Ascending aorta (tissue), 2 donors: ENCODE data around the gene SURF1. TPM values are rescaled to one million over a fixed set of nuclear protein-coding genes. Genes with fewer than 3 reads are reported as not detected.

Experiments used
- DNase-seq, 2 donors: peaks; one replicate each; pipeline ENCODE4 v3.0.0-alpha.2; 2019; ENCODE audit warnings: low spot score in 2 of 2
- H3K27ac ChIP-seq, 2 donors: fragments of 200-600 bp; sonication (generic); one replicate each; pipeline ENCODE4 v1.5.1; 2016 to 2017; ENCODE audit warnings: mild to moderate bottlenecking in 1 of 2
- H3K27me3 ChIP-seq: fragments of 200-600 bp; sonication (generic); one replicate; pipeline ENCODE4 v1.5.1; 2017
- H3K36me3 ChIP-seq, 2 donors: fragments of 200-600 bp; sonication (generic); one replicate each; pipeline ENCODE4 v1.5.1; 2016
- H3K4me1 ChIP-seq, 2 donors: fragments of 200-600 bp; sonication (generic); one replicate each; pipeline ENCODE4 v1.5.1; 2016 to 2017; ENCODE audit warnings: mild to moderate bottlenecking in 1 of 2
- H3K4me3 ChIP-seq, 2 donors: fragments of 200-600 bp; sonication (generic); one replicate each; pipeline ENCODE4 v1.5.1; 2016 to 2017; ENCODE audit warnings: mild to moderate bottlenecking in 1 of 2
- H3K9me3 ChIP-seq, 2 donors: fragments of 200-600 bp; sonication (generic); one replicate each; pipeline ENCODE4 v1.5.1; 2016
- intact Hi-C: fragments of 100-400 bp; cut with DNase I; formaldehyde crosslinking; loops from one replicate; pipeline ENCODE4 v1.15.1; 2023
- total RNA-seq: library from RNA; depleted of rRNA; stranded (reverse); fragments of >200 nt; gene quantifications from one replicate; pipeline ENCODE4 v1.1.0, GENCODE V29; 2016
- TF ChIP-seq, protein P1 (sequence below), 3 experiments: fragments of 200-600 bp in 2 of 3; fragments of 450-650 bp in 1 of 3; sonication (generic) in 2 of 3; IDR thresholded peaks; one replicate each; pipeline ENCODE4 v1.5.1; 2016 to 2019; ENCODE audit warnings: antibody characterized with exemption in 3 of 3, mild to moderate bottlenecking in 1 of 3, moderate library complexity in 1 of 3

The SURF1 gene
- total RNA-seq, 1 donor from 2014 or later: 19.9 TPM

DNA sequence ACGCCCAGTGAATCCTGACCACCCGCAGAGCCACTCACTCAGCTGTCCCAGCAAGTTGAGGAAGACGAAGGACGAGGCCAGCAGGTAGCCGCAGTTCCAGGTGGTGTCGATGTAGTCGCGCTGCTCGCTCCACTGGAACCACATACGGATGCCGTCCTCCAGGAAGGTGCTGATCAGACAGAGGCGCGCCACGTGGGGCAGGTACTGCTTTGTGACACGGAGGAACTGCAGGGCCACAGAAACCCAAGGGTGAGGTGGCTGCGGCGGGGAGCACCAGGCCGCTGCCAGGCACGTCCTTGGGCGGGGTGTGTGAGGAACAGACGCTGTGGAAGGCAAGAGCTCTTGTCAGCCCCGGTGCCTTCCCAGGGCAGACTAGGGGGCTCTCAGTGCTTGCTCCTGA is 10.9 kb upstream of the SURF1 start:
- Histone ChIP-seq H3K27ac (no peak overlapping the region), H3K27me3 (no peaks in the 10 kb centered on the region), H3K36me3 (peaks cover 50 to 68% of the 10 kb centered on the region in 2 donors), H3K9me3 (no peaks in the 10 kb centered on the region), H3K4me1 (peaks cover 0 to 27% of the 10 kb centered on the region in 2 donors), H3K4me3 (no peak overlapping the region)
- intact Hi-C loops: no loop called here
- TF ChIP-seq, protein P1, sequence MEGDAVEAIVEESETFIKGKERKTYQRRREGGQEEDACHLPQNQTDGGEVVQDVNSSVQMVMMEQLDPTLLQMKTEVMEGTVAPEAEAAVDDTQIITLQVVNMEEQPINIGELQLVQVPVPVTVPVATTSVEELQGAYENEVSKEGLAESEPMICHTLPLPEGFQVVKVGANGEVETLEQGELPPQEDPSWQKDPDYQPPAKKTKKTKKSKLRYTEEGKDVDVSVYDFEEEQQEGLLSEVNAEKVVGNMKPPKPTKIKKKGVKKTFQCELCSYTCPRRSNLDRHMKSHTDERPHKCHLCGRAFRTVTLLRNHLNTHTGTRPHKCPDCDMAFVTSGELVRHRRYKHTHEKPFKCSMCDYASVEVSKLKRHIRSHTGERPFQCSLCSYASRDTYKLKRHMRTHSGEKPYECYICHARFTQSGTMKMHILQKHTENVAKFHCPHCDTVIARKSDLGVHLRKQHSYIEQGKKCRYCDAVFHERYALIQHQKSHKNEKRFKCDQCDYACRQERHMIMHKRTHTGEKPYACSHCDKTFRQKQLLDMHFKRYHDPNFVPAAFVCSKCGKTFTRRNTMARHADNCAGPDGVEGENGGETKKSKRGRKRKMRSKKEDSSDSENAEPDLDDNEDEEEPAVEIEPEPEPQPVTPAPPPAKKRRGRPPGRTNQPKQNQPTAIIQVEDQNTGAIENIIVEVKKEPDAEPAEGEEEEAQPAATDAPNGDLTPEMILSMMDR (IDR thresholded peaks at IDR 0.05): no peak
- DNase-seq: no peak

DNA sequence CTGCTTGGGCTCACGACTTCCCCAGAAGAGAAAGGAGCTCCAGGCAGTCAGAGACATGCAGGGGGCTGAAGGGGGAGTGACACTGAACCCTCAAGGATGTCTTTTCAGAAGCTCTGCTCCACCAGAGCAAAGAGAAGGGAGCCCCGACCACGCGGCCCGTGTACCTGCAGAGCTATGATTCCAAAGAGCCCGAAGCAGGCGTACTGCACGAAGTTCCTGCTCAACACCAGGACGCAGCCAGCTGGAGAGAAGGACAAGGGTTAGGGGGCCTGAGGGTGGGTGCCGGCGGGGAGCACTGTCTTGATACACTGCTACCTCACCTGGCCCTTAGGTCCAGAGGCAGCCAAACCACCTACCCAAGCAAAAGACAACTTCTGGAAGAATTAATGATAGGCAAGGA is 10.1 kb upstream of the SURF1 start:
- peaks cover 0 to 20% of the 10 kb centered on the region in 2 donors for H3K4me1 ChIP-seq
- H3K36me3 ChIP-seq: peaks cover 55 to 74% of the 10 kb centered on the region in 2 donors
- no peak overlapping the region for H3K4me3 ChIP-seq
- H3K27me3 ChIP-seq: no peaks in the 10 kb centered on the region
- H3K9me3 ChIP-seq: no peaks in the 10 kb centered on the region
- DNase-seq: no peak
- intact Hi-C loops: no loop called here
- TF ChIP-seq, protein P1 (IDR thresholded peaks at IDR 0.05): no peak
- H3K27ac ChIP-seq: no peak overlapping the region

GRCh38 chr9:133362359-133363044 is 6.2 kb upstream of the SURF1 start:
- no peaks in the 10 kb centered on the region for H3K27me3 ChIP-seq
- no peaks in the 10 kb centered on the region for H3K9me3 ChIP-seq
- no peak for DNase-seq
- H3K36me3 ChIP-seq: peaks cover 55 to 73% of the 10 kb centered on the region in 2 donors
- H3K27ac ChIP-seq: no peak overlapping the region
- H3K4me1 ChIP-seq: no peaks in the 10 kb centered on the region
- no peak overlapping the region for H3K4me3 ChIP-seq
- intact Hi-C loops: no loop called here
- TF ChIP-seq, protein P1 (IDR thresholded peaks at IDR 0.05): no peak

- Histone ChIP-seq H3K9me3 (no peaks in the 10 kb centered on the region), H3K27ac (no peak overlapping the region), H3K27me3 (no peaks in the 10 kb centered on the region), H3K4me3 (no peak overlapping the region), H3K36me3 (peaks cover 47 to 66% of the 10 kb centered on the region in 2 donors), H3K4me1 (peaks cover 3 to 6% of the 10 kb centered on the region in 2 donors)
- intact Hi-C loops: no loop called here
- no peak for DNase-seq
- TF ChIP-seq, protein P1 (IDR thresholded peaks at IDR 0.05): no peak
Observed at GRCh38 chr9:133361507-133362092, 5.3 kb upstream of the SURF1 start.

GRCh38 chr9:133360400-133361393 is 4.4 kb upstream of the SURF1 start:
- H3K36me3 ChIP-seq: peaks cover 38 to 57% of the 10 kb centered on the region in 2 donors
- no peak overlapping the region for H3K4me3 ChIP-seq
- DNase-seq: no peak
- H3K27ac ChIP-seq: no peak overlapping the region
- peaks cover 3 to 9% of the 10 kb centered on the region in 2 donors for H3K4me1 ChIP-seq
- H3K27me3 ChIP-seq: no peaks in the 10 kb centered on the region
- intact Hi-C loops: no loop called here
- no peaks in the 10 kb centered on the region for H3K9me3 ChIP-seq
- TF ChIP-seq, protein P1 (IDR thresholded peaks at IDR 0.05): no peak
